Effector CD4-positive, alpha-beta T cell (primary cell): ENCODE data around the gene SLC7A10.
"Not testable (repeated sequence)": the region's sequence is repeated elsewhere in the genome, so short reads cannot be mapped to it uniquely, and the experiment has no call there.

Source experiments
- DNase-seq: peaks from one replicate; pipeline ENCODE4 v3.0.0-alpha.2; 2020

Gene SLC7A10

GRCh38 chr19:33201473-33201872, 24.2 kb downstream of the SLC7A10 start:
- no peak for DNase-seq

GRCh38 chr19:33199441-33200265, 26.0 kb downstream of the SLC7A10 start:
- no peak for DNase-seq

GRCh38 chr19:33198169-33198568, 27.5 kb downstream of the SLC7A10 start:
- no peak for DNase-seq

GRCh38 chr19:33197591-33198000, 28.1 kb downstream of the SLC7A10 start:
- no peak for DNase-seq

GRCh38 chr19:33196446-33197193, 29.0 kb downstream of the SLC7A10 start:
- no peak for DNase-seq

- DNase-seq: no peak
Observed at GRCh38 chr19:33195645-33196347, 29.9 kb downstream of the SLC7A10 start.

GRCh38 chr19:33194886-33195644, 30.6 kb downstream of the SLC7A10 start:
- no peak for DNase-seq

- DNase-seq: no peak
Observed at GRCh38 chr19:33194532-33194885, 31.1 kb downstream of the SLC7A10 start.

GRCh38 chr19:33193865-33194362, 31.7 kb downstream of the SLC7A10 start, which contains the start of gene LRP3:
LRP3 (plus strand) TSS chr19:33194330; CDS start chr19:33194786, 456 bp downstream.
- no peak for DNase-seq

GRCh38 chr19:33193269-33193864, 32.3 kb downstream of the SLC7A10 start:
- no peak for DNase-seq

GRCh38 chr19:33192010-33192409, 33.6 kb downstream of the SLC7A10 start:
- no peak for DNase-seq

- no peak for DNase-seq
Observed at GRCh38 chr19:33191501-33191900, 34.1 kb downstream of the SLC7A10 start.

- not testable (repeated sequence) for DNase-seq
Observed at GRCh38 chr19:33191092-33191491, 34.6 kb downstream of the SLC7A10 start.

- DNase-seq: no peak
Observed at GRCh38 chr19:33189453-33189852, 36.2 kb downstream of the SLC7A10 start.

GRCh38 chr19:33187183-33187540, 38.5 kb downstream of the SLC7A10 start:
- no peak for DNase-seq

- no peak for DNase-seq
Observed at GRCh38 chr19:33186431-33187182, 39.0 kb downstream of the SLC7A10 start.

GRCh38 chr19:33177417-33177979, 48.2 kb downstream of the SLC7A10 start:
- peak; percentile 74 for DNase-seq

GRCh38 chr19:33176670-33177416, 48.8 kb downstream of the SLC7A10 start:
- peak; percentile 90 for DNase-seq

- DNase-seq: peak; percentile 6
Observed at GRCh38 chr19:33175886-33176669, 49.6 kb downstream of the SLC7A10 start.
